Neural cell (in vitro differentiated cells): Measurements from ENCODE around the gene MDP1. TPM values are rescaled to one million over a fixed set of nuclear protein-coding genes. Genes with fewer than 3 reads are reported as not detected.

ENCODE experiments used
- H2AFZ ChIP-seq: fragments of 200-600, 300-800 bp; sonication (generic), shearing (Covaris generic); 2 replicates; pipeline ENCODE4 v1.6.0; 2014; ENCODE audit warnings: low read depth, mild to moderate bottlenecking, antibody characterized with exemption, low read length, moderate library complexity
- H3F3A ChIP-seq: fragments of 200-600 bp; shearing (Covaris generic); 2 replicates; pipeline ENCODE4 v1.6.1; 2016; ENCODE audit warnings: mild to moderate bottlenecking, moderate library complexity, mixed read lengths, antibody characterized with exemption, low read length; ENCODE audit not compliant: insufficient read depth, poor library complexity, severe bottlenecking
- H3K27ac ChIP-seq: fragments of 200-600, 300-800 bp; sonication (generic), shearing (Covaris generic); 2 replicates; pipeline ENCODE4 v1.5.1; 2014; ENCODE audit warnings: mild to moderate bottlenecking, low read length, moderate library complexity
- H3K27me3 ChIP-seq: fragments of 300-800, 200-600 bp; sonication (generic), shearing (Covaris generic); 2 replicates; pipeline ENCODE4 v1.6.0; 2014; ENCODE audit warnings: mild to moderate bottlenecking, low read depth, low read length, moderate library complexity; ENCODE audit not compliant: insufficient read depth
- H3K36me3 ChIP-seq: fragments of 300-800, 200-600 bp; sonication (generic), shearing (Covaris generic); 2 replicates; pipeline ENCODE4 v1.5.1; 2014; ENCODE audit warnings: mild to moderate bottlenecking, antibody characterized with exemption, low read length, moderate library complexity; ENCODE audit not compliant: insufficient read depth
- H3K4me2 ChIP-seq: fragments of 300-800, 200-600 bp; sonication (generic), shearing (Covaris generic); 2 replicates; pipeline ENCODE4 v1.6.0; 2014; ENCODE audit warnings: mild to moderate bottlenecking, low read length
- H3K4me3 ChIP-seq: fragments of 300-800, 200-600 bp; sonication (generic), shearing (Covaris generic); 2 replicates; pipeline ENCODE4 v1.5.1; 2014; ENCODE audit warnings: mild to moderate bottlenecking, low read length, moderate library complexity
- H3K79me2 ChIP-seq: fragments of 200-600 bp; shearing (Covaris generic); replicated peaks from 2 replicates; pipeline ENCODE4 v1.6.0; 2014; ENCODE audit warnings: mild to moderate bottlenecking, low read length, moderate library complexity; ENCODE audit not compliant: insufficient read depth
- H3K9ac ChIP-seq: fragments of 300-800, 200-600 bp; sonication (generic), shearing (Covaris generic); 2 replicates; pipeline ENCODE4 v1.6.1; 2016; ENCODE audit warnings: mild to moderate bottlenecking, low read length, mixed read lengths
- H3K9me2 ChIP-seq: fragments of 200-600 bp; shearing (Covaris generic); 2 replicates; pipeline ENCODE4 v1.6.1; 2016; ENCODE audit warnings: mild to moderate bottlenecking, low read length, mixed read lengths; ENCODE audit not compliant: insufficient read depth
- H3K9me3 ChIP-seq: fragments of 200-600, 300-800 bp; sonication (generic), shearing (Covaris generic); 2 replicates; pipeline ENCODE4 v1.6.1; 2016; ENCODE audit warnings: mild to moderate bottlenecking, mixed run types, low read length, moderate library complexity, mixed read lengths
- H4K20me1 ChIP-seq: fragments of 200-600 bp; shearing (Covaris generic); 2 replicates; pipeline ENCODE4 v1.6.1; 2016; ENCODE audit warnings: mild to moderate bottlenecking, mixed run types; ENCODE audit not compliant: insufficient read depth
- EP300 ChIP-seq: fragments of 450-650 bp; conservative IDR thresholded peaks from 2 replicates; pipeline ENCODE4 v1.6.1; 2014; ENCODE audit warnings: antibody characterized with exemption, mild to moderate bottlenecking, moderate library complexity; ENCODE audit not compliant: poor library complexity, severe bottlenecking
- EZH2 ChIP-seq: fragments of 200-600, 300-800 bp; shearing (Covaris generic), sonication (generic); IDR thresholded peaks from 2 replicates; pipeline ENCODE4 v1.6.1; 2014; ENCODE audit warnings: antibody characterized with exemption, low read length, borderline replicate concordance, mild to moderate bottlenecking; ENCODE audit not compliant: insufficient read depth, poor library complexity, severe bottlenecking
- MXI1 ChIP-seq: fragments of 450-650 bp; conservative IDR thresholded peaks from 2 replicates; pipeline ENCODE4 v1.6.1; 2014; ENCODE audit warnings: antibody characterized with exemption, mild to moderate bottlenecking; ENCODE audit not compliant: poor library complexity, severe bottlenecking
- POLR2AphosphoS5 ChIP-seq: IDR thresholded peaks from 2 replicates; pipeline ENCODE4 v1.6.1; 2012
- RAD21 ChIP-seq: fragments of 450-650 bp; conservative IDR thresholded peaks from 2 replicates; pipeline ENCODE4 v1.6.1; 2014; ENCODE audit warnings: antibody characterized with exemption, mild to moderate bottlenecking, moderate library complexity
- SMC3 ChIP-seq: fragments of 450-650 bp; conservative IDR thresholded peaks from 2 replicates; pipeline ENCODE4 v1.6.1; 2014; ENCODE audit warnings: antibody characterized with exemption, mild to moderate bottlenecking, moderate library complexity; ENCODE audit not compliant: poor library complexity
- TAF1 ChIP-seq: IDR thresholded peaks from 2 replicates; pipeline ENCODE4 v1.6.1; 2012; ENCODE audit warnings: low read depth
- polyA plus RNA-seq: library from polyadenylated mRNA; depleted of rRNA; stranded (reverse); fragments of >200 nt; gene quantifications from 2 replicates; pipeline ENCODE4 v1.2.3, GENCODE V29; 2014
- TF ChIP-seq, protein P1 (sequence below): IDR thresholded peaks from 2 replicates; pipeline ENCODE4 v1.6.1; 2012; ENCODE audit warnings: borderline replicate concordance
- TF ChIP-seq, protein P2 (sequence below): fragments of 450-650 bp; IDR thresholded peaks from 2 replicates; pipeline ENCODE4 v1.5.1; 2014; ENCODE audit warnings: antibody characterized with exemption, mild to moderate bottlenecking, moderate library complexity; ENCODE audit not compliant: poor library complexity, severe bottlenecking

The MDP1 gene
- polyA plus RNA-seq, 1 donor from 2014 or later, result 94.2 TPM

DNA sequence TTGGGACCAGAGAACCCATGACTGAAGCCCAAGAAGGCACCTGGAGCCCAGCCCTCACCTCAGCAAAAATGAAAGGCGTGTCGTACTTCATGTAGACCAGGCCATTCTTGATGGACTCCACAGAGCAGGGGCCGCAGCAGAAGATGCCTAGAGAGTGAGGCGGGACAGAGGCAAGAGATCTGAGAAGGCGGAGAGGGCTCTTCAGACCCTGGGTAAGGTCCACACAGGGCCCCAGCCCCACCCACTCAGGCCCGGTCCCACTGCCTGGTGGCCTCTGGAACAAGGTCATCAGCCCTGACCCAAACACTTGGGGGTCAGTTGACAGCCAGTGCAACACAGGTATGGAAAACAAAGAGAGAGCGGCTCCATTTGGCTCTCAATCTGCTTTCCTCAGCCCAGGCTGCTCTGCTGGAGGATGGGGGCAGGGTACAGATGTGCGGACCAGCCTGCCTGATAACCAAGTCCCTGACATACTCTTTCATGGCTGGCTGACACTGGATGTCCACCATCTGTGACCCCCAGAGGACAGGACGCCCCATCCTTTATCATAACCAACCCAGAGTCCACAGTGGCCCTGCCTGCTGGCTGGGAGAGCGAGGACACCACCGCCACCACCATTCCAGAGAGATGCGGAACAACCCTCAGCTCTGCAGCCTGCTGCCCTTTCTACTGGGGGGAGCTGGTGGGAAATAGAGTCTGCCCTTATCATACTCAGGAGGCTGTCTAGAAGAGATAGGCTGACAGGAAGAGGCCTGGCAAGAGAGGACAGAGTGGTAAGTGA is 40.3 kb upstream of the MDP1 start:
- Histone ChIP-seq H3K27ac (no peak overlapping the region), H3K9me3 (no peaks in the 10 kb centered on the region), H3K36me3 (no peaks in the 10 kb centered on the region), H3K9ac (no peak overlapping the region), H3K4me2 (no peak overlapping the region), H3K79me2 (no peaks in the 10 kb centered on the region), H3K27me3 (no peaks in the 10 kb centered on the region), H3F3A (no peaks in the 10 kb centered on the region), H2AFZ (no peak overlapping the region), H4K20me1 (no peaks in the 10 kb centered on the region), H3K4me3 (no peak overlapping the region), H3K9me2 (no peaks in the 10 kb centered on the region)
- TF ChIP-seq, protein P1, sequence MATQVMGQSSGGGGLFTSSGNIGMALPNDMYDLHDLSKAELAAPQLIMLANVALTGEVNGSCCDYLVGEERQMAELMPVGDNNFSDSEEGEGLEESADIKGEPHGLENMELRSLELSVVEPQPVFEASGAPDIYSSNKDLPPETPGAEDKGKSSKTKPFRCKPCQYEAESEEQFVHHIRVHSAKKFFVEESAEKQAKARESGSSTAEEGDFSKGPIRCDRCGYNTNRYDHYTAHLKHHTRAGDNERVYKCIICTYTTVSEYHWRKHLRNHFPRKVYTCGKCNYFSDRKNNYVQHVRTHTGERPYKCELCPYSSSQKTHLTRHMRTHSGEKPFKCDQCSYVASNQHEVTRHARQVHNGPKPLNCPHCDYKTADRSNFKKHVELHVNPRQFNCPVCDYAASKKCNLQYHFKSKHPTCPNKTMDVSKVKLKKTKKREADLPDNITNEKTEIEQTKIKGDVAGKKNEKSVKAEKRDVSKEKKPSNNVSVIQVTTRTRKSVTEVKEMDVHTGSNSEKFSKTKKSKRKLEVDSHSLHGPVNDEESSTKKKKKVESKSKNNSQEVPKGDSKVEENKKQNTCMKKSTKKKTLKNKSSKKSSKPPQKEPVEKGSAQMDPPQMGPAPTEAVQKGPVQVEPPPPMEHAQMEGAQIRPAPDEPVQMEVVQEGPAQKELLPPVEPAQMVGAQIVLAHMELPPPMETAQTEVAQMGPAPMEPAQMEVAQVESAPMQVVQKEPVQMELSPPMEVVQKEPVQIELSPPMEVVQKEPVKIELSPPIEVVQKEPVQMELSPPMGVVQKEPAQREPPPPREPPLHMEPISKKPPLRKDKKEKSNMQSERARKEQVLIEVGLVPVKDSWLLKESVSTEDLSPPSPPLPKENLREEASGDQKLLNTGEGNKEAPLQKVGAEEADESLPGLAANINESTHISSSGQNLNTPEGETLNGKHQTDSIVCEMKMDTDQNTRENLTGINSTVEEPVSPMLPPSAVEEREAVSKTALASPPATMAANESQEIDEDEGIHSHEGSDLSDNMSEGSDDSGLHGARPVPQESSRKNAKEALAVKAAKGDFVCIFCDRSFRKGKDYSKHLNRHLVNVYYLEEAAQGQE, result no peak
- TF ChIP-seq EZH2 (no peak), RAD21 (no peak), MXI1 (no peak), EP300 (no peak), SMC3 (no peak), POLR2AphosphoS5 (no peak), TAF1 (no peak)
- TF ChIP-seq, protein P2, sequence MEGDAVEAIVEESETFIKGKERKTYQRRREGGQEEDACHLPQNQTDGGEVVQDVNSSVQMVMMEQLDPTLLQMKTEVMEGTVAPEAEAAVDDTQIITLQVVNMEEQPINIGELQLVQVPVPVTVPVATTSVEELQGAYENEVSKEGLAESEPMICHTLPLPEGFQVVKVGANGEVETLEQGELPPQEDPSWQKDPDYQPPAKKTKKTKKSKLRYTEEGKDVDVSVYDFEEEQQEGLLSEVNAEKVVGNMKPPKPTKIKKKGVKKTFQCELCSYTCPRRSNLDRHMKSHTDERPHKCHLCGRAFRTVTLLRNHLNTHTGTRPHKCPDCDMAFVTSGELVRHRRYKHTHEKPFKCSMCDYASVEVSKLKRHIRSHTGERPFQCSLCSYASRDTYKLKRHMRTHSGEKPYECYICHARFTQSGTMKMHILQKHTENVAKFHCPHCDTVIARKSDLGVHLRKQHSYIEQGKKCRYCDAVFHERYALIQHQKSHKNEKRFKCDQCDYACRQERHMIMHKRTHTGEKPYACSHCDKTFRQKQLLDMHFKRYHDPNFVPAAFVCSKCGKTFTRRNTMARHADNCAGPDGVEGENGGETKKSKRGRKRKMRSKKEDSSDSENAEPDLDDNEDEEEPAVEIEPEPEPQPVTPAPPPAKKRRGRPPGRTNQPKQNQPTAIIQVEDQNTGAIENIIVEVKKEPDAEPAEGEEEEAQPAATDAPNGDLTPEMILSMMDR, result no peak

DNA sequence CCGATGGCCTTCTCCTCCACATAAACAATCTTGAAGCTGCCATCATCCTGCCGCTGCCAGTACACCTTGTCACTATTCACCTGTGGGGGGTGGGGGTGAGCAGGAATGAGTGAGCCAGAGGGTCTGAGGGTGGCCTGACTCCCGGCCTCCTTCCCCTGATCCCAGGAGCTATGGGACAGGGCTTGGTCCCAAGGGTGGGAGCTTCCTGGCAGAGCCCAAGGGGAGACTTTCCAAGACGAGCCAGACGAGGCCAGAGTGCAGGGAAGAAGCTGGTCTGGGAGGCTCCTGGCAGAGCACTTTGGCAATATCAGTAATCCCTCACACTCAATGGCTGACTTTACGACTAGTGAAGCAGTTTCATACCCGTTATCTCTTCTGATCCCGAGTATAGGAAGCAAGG is 39.6 kb upstream of the MDP1 start:
- Histone ChIP-seq H3K9ac (no peak overlapping the region), H3K9me2 (no peaks in the 10 kb centered on the region), H3K4me2 (no peak overlapping the region), H3K27me3 (no peaks in the 10 kb centered on the region), H3F3A (no peaks in the 10 kb centered on the region), H3K9me3 (no peaks in the 10 kb centered on the region), H4K20me1 (no peaks in the 10 kb centered on the region), H3K79me2 (no peaks in the 10 kb centered on the region), H3K36me3 (no peaks in the 10 kb centered on the region), H3K4me3 (no peak overlapping the region), H2AFZ (no peak overlapping the region), H3K27ac (no peak overlapping the region)
- TF ChIP-seq POLR2AphosphoS5, result no peak
- TF ChIP-seq SMC3, result no peak
- TF ChIP-seq, protein P2, result no peak
- TF ChIP-seq TAF1, result no peak
- no peak for TF ChIP-seq EZH2
- no peak for TF ChIP-seq EP300
- TF ChIP-seq, protein P1, result no peak
- TF ChIP-seq MXI1, result no peak
